Fibroblast of the aortic adventitia (primary cell): ENCODE results near the gene DHRSX. TPM values are rescaled to one million over a fixed set of nuclear protein-coding genes. Genes with fewer than 3 reads are reported as not detected.
A peak's percentile ranks its signal among the peaks of the same experiment; 100 is the strongest.

Experiments used
- DNase-seq: peaks from one replicate; pipeline ENCODE4 v3.0.0-alpha.2; 2010; ENCODE audit warnings: low read depth
- H3K4me3 ChIP-seq: 2 replicates; pipeline ENCODE4 v1.5.1; 2011; ENCODE audit warnings: low read depth, mild to moderate bottlenecking, control low read depth, low read length, moderate library complexity
- total RNA-seq: library from RNA; depleted of rRNA; stranded (reverse); fragments of >200 nt; gene quantifications from 2 replicates; pipeline ENCODE4 v1.2.3, GENCODE V29; 2012; ENCODE audit warnings: low replicate concordance
- TF ChIP-seq, protein P1 (sequence below): IDR thresholded peaks from 2 replicates; pipeline ENCODE4 v1.5.1; 2011; ENCODE audit warnings: mild to moderate bottlenecking, low read length, control low read depth, inconsistent platforms; ENCODE audit not compliant: insufficient read depth

Gene DHRSX
- total RNA-seq, 1 donor = 17.5 TPM

DNA sequence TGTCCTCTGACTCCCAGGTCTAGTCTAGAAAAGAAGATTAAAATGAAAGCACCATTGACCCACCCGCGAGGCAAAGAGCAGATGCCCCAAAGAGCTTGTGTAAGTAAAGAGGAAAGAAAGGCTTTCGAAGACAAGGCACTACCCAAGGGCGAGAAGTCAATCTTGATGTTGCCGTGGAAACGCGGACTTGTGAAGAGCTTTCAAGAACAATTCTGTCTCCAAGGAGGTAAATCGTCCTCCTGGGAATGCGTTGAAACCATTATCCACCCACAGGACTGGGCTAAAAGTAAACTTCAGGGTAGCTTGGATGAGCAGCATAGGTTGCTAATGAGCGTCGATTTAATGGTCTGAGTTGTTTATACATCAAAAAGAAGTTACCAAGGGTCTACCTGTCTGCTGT is 189.3 kb downstream of the DHRSX start:
- no peak for DNase-seq
- H3K4me3 ChIP-seq = no peak overlapping the region
- TF ChIP-seq, protein P1, sequence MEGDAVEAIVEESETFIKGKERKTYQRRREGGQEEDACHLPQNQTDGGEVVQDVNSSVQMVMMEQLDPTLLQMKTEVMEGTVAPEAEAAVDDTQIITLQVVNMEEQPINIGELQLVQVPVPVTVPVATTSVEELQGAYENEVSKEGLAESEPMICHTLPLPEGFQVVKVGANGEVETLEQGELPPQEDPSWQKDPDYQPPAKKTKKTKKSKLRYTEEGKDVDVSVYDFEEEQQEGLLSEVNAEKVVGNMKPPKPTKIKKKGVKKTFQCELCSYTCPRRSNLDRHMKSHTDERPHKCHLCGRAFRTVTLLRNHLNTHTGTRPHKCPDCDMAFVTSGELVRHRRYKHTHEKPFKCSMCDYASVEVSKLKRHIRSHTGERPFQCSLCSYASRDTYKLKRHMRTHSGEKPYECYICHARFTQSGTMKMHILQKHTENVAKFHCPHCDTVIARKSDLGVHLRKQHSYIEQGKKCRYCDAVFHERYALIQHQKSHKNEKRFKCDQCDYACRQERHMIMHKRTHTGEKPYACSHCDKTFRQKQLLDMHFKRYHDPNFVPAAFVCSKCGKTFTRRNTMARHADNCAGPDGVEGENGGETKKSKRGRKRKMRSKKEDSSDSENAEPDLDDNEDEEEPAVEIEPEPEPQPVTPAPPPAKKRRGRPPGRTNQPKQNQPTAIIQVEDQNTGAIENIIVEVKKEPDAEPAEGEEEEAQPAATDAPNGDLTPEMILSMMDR = no peak

DNA sequence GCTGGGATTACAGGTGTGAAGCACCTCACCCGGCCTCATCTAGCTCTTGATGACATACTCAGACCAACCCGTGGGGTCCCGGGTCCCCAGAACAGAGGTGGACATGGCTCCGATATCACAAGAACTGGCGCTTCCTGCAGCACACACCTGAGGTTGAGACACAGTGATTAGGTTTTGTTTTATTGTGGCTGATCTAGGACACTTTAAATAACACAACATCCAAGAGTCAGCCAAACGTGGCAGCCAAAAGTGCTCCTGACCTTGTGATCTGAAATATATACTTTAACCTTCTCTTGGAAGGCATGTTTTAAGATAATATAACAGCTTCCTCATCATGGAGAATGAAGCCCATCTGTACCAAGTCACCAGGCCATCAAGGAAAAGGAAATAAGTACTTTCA is 198.9 kb downstream of the DHRSX start:
- H3K4me3 ChIP-seq = no peak overlapping the region
- TF ChIP-seq, protein P1 = no peak
- no peak for DNase-seq

DNA sequence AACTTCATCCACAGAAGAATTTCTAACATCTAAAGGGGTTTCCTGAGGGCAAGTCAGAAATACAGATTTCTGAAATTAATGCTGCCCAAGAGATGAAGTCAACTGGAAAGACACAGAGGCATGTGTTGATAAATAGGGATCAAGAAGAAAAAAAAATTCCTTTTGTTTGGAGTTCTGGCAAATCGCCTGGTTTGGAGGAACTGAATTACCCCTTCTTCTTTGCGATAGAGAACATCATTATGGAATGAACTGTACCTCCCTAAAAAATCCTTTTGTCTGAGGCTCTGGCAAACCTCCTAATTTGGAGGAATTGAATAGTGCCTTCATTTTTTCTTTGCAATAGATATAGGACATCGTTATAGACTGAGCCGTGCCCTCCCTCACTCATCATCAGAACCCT is 200.9 kb downstream of the DHRSX start:
- TF ChIP-seq, protein P1 = no peak
- H3K4me3 ChIP-seq = no peak overlapping the region
- DNase-seq = peak; percentile 7

DNA sequence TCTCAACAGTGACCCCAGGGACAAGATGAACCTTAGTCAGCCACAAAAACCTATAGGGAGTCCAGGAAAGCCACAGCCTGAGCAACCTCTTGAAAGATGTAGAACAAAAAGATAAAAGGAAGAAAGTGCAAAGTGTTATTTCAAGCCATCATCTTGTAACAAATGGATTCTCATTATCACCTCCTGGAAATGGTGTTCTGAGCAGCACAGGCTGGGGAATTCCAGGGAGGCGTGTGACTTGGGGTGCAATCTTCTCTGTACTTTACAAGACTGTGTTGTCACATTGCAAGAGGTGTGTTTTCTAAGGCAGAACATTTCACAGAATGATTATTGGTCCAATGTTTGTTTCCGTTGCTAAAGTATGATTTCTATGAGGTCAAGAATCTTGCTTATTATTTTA is 214.0 kb downstream of the DHRSX start:
- DNase-seq = no peak
- H3K4me3 ChIP-seq = no peak overlapping the region
- TF ChIP-seq, protein P1 = no peak

DNA sequence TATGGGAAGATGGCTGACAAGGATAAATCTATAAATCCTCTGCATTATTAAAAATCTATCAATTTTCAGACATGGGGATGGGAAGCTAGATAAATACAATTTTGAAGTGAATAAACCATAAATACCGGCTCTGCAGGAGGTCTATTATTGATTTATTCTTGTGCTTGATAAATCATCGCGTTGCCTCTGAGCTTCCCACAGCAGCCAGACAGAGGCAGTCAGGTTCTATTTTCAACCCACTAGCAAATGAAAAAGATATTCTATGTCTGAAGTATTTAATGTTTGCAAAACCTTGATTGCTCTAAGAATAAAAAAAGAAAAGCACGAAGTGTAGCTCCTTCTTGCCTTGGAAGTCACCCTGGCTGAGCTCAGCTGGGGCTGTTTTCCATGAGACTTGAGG is 216.2 kb downstream of the DHRSX start:
- no peak overlapping the region for H3K4me3 ChIP-seq
- TF ChIP-seq, protein P1 = no peak
- no peak for DNase-seq

GRCh38 chrX:2284133-2284532 is 216.6 kb downstream of the DHRSX start:
- TF ChIP-seq, protein P1 = no peak
- DNase-seq = no peak
- no peak overlapping the region for H3K4me3 ChIP-seq

- DNase-seq = peak; percentile 19
- H3K4me3 ChIP-seq = no peak overlapping the region
These were observed 217.5 kb downstream of the DHRSX start for GRCh38 chrX:2283111-2283859.

More at GRCh38 chrX:2283111-2283859, 217.5 kb downstream of the DHRSX start:
- TF ChIP-seq, protein P1 = no peak
